ENCODE data around the gene ANKS3. TPM values are rescaled to one million over a fixed set of nuclear protein-coding genes. Genes with fewer than 3 reads are reported as not detected.
"Not testable (repeated sequence)": the region's sequence is repeated elsewhere in the genome, so short reads cannot be mapped to it uniquely, and the experiment has no call there.

ANKS3 gene
- total RNA-seq, 6 experiments from 2014 or later, result 16.7 to 23.1 (median 19.7) TPM

GRCh38 chr16:4650443-4651074 is 83.5 kb downstream of the ANKS3 start:
- DNase-seq, result peak; percentile 39
- peaks cover 23% of the 10 kb centered on the region for H3K36me3 Mint-ChIP-seq (ENCODE audit: low read depth)
- not testable (repeated sequence) for H3K9me3 Mint-ChIP-seq; H3K27me3 Mint-ChIP-seq (ENCODE audit: insufficient read depth); H3K4me3 Mint-ChIP-seq; H3K4me1 Mint-ChIP-seq (ENCODE audit: low read depth); H3K27ac Mint-ChIP-seq
- peak; percentile 94 for TF ChIP-seq CTCF (IDR thresholded peaks at IDR 0.05)

- H3K27ac Mint-ChIP-seq, result no peak overlapping the region
Observed at GRCh38 chr16:4649744-4650442, 84.2 kb downstream of the ANKS3 start.

GRCh38 chr16:4648917-4649316 is 85.2 kb downstream of the ANKS3 start:
- Mint-ChIP-seq H3K27me3 (ENCODE audit: insufficient read depth) (peaks cover 2% of the 10 kb centered on the region; the same call in 1 of the 2 replicates), H3K9me3 (peaks cover 5% of the 10 kb centered on the region; the same call in 1 of the 2 replicates), H3K4me3 (no peak overlapping the region), H3K36me3 (ENCODE audit: low read depth) (peaks cover 27% of the 10 kb centered on the region), H3K4me1 (ENCODE audit: low read depth) (no peaks in the 10 kb centered on the region), H3K27ac (no peak overlapping the region)
- no peak for DNase-seq
- no peak for TF ChIP-seq CTCF (IDR thresholded peaks at IDR 0.05)

More at GRCh38 chr16:4649744-4650442, 84.2 kb downstream of the ANKS3 start:
- TF ChIP-seq CTCF (IDR thresholded peaks at IDR 0.05), result no peak
- Mint-ChIP-seq H3K4me3 (no peak overlapping the region), H3K4me1 (ENCODE audit: low read depth) (no peaks in the 10 kb centered on the region), H3K9me3 (peaks cover 5% of the 10 kb centered on the region; the same call in 1 of the 2 replicates), H3K27me3 (ENCODE audit: insufficient read depth) (peaks cover 2% of the 10 kb centered on the region; the same call in 1 of the 2 replicates), H3K36me3 (ENCODE audit: low read depth) (peaks cover 27% of the 10 kb centered on the region)
- no peak for DNase-seq

- TF ChIP-seq CTCF (IDR thresholded peaks at IDR 0.05), result no peak
- H3K4me3 Mint-ChIP-seq, result no peak overlapping the region
- DNase-seq, result no peak
- H3K27ac Mint-ChIP-seq, result no peak overlapping the region
- no peaks in the 10 kb centered on the region for H3K4me1 Mint-ChIP-seq (ENCODE audit: low read depth)
- H3K9me3 Mint-ChIP-seq, result peaks cover 5% of the 10 kb centered on the region; the same call in 1 of the 2 replicates
- peaks cover 27% of the 10 kb centered on the region for H3K36me3 Mint-ChIP-seq (ENCODE audit: low read depth)
- H3K27me3 Mint-ChIP-seq (ENCODE audit: insufficient read depth), result peaks cover 2% of the 10 kb centered on the region; the same call in 1 of the 2 replicates
Observed at GRCh38 chr16:4647644-4647980, 86.5 kb downstream of the ANKS3 start.

GRCh38 chr16:4646773-4647643 is 87.1 kb downstream of the ANKS3 start:
- Mint-ChIP-seq H3K4me1 (ENCODE audit: low read depth) (no peaks in the 10 kb centered on the region), H3K36me3 (ENCODE audit: low read depth) (peaks cover 27% of the 10 kb centered on the region), H3K27ac (no peak overlapping the region), H3K27me3 (ENCODE audit: insufficient read depth) (peaks cover 2% of the 10 kb centered on the region; the same call in 1 of the 2 replicates), H3K4me3 (no peak overlapping the region), H3K9me3 (peaks cover 5% of the 10 kb centered on the region; the same call in 1 of the 2 replicates)
- no peak for TF ChIP-seq CTCF (IDR thresholded peaks at IDR 0.05)
- DNase-seq, result no peak

Small RNA genes lying within 50 kb of the gene (microRNA-seq; reads per million reads assigned to microRNA genes)
- not detected for gene MIR6769A

Other genes starting within 250 kb of the ANKS3 start
- gene CDIP1, start 195.5 kb downstream of the ANKS3 start, total RNA-seq (2021; fragmentation: NEBNext Ultra II Directional; extraction: Animal tissue kit (Norgen Biotek cat#: 25700)), result 1 to 10 TPM; 5.0 to 8.3 (median 6.4) TPM
- gene C16orf96, start 177.9 kb downstream of the ANKS3 start, total RNA-seq (2021; fragmentation: NEBNext Ultra II Directional; extraction: Animal tissue kit (Norgen Biotek cat#: 25700)), result not detected
- gene UBALD1, start 119.4 kb downstream of the ANKS3 start, total RNA-seq (2021; fragmentation: NEBNext Ultra II Directional; extraction: Animal tissue kit (Norgen Biotek cat#: 25700)), result 10 to 100 TPM; 23.5 to 33.2 (median 27.9) TPM
- 10 to 100 TPM; 65.8 to 81.6 (median 69.1) TPM for gene MGRN1, start 109.4 kb downstream of the ANKS3 start, total RNA-seq (2021; fragmentation: NEBNext Ultra II Directional; extraction: Animal tissue kit (Norgen Biotek cat#: 25700))
- gene NUDT16L1, start 40.7 kb downstream of the ANKS3 start, total RNA-seq (2021; fragmentation: NEBNext Ultra II Directional; extraction: Animal tissue kit (Norgen Biotek cat#: 25700)), result 10 to 100 TPM; 33.2 to 41.8 (median 34.3) TPM
- gene DNAAF8, start 266 bp upstream of the ANKS3 start, total RNA-seq (2021; fragmentation: NEBNext Ultra II Directional; extraction: Animal tissue kit (Norgen Biotek cat#: 25700)), result 1 to 10 TPM; 1.1 to 2.8 (median 1.6) TPM
- gene ZNF500, start 32.9 kb upstream of the ANKS3 start, total RNA-seq (2021; fragmentation: NEBNext Ultra II Directional; extraction: Animal tissue kit (Norgen Biotek cat#: 25700)), result 10 to 100 TPM in 4 of 6 experiments, 1 to 10 TPM in 2; 8.9 to 13.4 (median 10.4) TPM
- gene SEPTIN12, start 54.1 kb upstream of the ANKS3 start, total RNA-seq (2021; fragmentation: NEBNext Ultra II Directional; extraction: Animal tissue kit (Norgen Biotek cat#: 25700)), result not detected
- not detected for gene SMIM22, start 61.1 kb upstream of the ANKS3 start, total RNA-seq (2021; fragmentation: NEBNext Ultra II Directional; extraction: Animal tissue kit (Norgen Biotek cat#: 25700))
- gene ROGDI, start 68.4 kb upstream of the ANKS3 start, total RNA-seq (2021; fragmentation: NEBNext Ultra II Directional; extraction: Animal tissue kit (Norgen Biotek cat#: 25700)), result 10 to 100 TPM; 16.8 to 20.1 (median 18.5) TPM
- 10 to 100 TPM; 77.6 to 89.4 (median 81.8) TPM for gene GLYR1, start 113.0 kb upstream of the ANKS3 start, total RNA-seq (2021; fragmentation: NEBNext Ultra II Directional; extraction: Animal tissue kit (Norgen Biotek cat#: 25700))
- 10 to 100 TPM; 21.3 to 24.8 (median 22.0) TPM for gene UBN1, start 113.2 kb upstream of the ANKS3 start, total RNA-seq (2021; fragmentation: NEBNext Ultra II Directional; extraction: Animal tissue kit (Norgen Biotek cat#: 25700))
- gene PPL, start 202.9 kb upstream of the ANKS3 start, total RNA-seq (2021; fragmentation: NEBNext Ultra II Directional; extraction: Animal tissue kit (Norgen Biotek cat#: 25700)), result under 1 TPM in 3 of 6 experiments, not detected in 3; 0.02 to 0.06 (median 0.05) TPM
- gene SEC14L5, start 224.1 kb upstream of the ANKS3 start, total RNA-seq (2021; fragmentation: NEBNext Ultra II Directional; extraction: Animal tissue kit (Norgen Biotek cat#: 25700)), result not detected

Measured in HFFc6 (cell line).